ELF-1 (cell line): ENCODE results near the gene EEF2K.
"Not testable (repeated sequence)": the region's sequence is repeated elsewhere in the genome, so short reads cannot be mapped to it uniquely, and the experiment has no call there.

Source experiments
- DNase-seq: peaks from one replicate; pipeline ENCODE4 v3.0.0-alpha.2; 2016; ENCODE audit warnings: low read depth, low spot score

Gene EEF2K

DNA sequence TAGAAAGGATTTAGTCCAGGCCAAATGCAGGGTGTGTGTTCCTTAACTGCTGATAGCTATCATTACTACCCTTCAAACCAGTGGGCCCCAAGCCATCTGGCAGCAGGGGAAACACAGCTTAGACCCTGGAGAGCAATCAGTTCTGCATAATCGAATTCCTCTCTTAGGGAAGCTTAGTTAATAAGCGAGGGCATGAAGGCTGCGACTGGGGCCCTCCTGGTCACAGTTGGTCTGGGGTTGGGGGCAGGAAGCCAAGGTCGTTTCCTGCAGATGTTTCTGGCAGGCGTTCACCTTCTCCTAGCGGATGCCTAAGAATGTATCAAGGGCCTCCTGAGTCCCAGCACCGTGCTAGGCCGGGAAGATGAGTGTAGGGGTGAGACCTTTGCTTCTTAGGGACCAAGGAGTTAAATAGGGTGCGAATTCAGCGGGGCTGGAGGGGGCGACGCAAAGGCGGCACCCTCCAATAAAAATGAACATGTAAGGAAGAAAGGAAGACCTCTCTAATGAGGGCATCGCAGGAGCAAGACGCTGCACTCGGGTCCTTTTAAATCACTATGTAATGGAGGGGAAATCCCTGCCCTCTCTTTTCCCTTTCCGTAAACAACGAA is 16.5 kb upstream of the EEF2K start:
- DNase-seq = no peak

DNA sequence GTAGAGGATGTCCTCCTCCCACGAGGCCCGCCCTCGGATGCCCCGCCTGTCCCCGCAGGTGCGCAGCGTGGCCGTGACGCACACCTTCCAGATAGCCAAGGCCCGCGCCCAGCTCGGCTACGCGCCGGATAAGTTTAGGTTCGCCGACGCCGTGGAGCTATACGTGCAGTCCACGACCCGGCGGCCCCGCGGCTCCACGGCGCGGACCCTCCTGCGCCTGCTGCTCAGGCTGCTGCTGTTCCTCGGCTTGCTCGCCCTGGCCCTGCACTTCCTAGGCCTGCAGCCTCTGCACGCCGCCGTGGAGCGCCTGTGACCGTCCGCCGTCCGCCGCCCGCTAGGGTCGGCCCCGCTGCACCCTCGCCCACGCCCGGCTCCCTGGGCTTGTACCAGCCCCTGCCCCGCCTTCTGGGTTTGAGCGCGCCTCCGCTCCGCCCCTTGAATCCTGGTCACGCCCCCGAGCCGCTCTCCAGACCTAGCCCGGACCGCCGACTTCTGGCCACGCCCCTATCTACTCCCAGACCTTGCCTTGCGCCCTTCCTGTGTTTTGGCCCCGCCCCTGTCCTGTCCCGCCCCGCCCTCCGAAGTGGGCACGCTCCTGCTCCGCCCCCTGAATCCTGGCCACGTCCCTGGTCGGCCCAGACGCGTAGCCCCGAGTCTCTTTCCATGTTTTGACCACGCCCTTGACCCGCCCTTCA is 15.8 kb upstream of the EEF2K start:
- DNase-seq = no peak

DNA sequence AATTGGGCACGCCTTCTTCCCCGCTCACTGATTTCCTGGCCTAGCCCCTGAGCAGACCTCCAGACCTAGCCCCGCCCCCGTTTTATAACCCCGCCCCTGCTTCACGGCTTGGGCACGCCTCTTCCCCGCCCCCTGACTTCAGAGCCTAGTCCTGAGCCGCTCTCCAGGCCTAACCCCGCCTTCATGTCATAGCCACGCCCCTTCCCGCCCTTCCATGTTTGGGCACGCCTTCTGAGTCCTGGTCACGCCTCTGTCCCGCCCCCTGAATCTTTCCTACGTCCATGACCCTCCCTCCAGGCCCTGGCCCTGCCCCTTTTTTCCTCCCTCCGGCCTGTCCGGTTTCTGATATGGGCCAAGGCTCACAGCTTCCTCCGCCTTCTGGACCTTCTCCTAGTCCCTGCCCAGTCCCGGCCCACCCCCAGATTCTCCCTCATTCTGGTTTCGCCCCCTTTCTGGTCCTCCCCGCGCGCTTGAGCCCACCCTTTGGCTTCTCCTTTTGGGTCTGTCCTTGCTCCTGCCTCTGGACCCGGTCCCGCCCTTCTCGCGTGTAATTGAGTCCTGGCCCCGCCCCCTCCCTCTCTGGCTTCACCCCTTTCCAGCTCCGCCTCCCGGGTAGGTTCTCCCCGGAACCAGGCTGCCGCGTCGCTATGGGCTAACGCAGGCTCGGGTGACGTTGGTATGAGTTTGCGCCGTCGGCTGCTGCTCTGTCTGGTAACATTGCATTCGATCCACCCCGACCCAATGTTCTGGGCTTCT is 15.1 kb upstream of the EEF2K start:
- DNase-seq = peak; percentile 100

DNA sequence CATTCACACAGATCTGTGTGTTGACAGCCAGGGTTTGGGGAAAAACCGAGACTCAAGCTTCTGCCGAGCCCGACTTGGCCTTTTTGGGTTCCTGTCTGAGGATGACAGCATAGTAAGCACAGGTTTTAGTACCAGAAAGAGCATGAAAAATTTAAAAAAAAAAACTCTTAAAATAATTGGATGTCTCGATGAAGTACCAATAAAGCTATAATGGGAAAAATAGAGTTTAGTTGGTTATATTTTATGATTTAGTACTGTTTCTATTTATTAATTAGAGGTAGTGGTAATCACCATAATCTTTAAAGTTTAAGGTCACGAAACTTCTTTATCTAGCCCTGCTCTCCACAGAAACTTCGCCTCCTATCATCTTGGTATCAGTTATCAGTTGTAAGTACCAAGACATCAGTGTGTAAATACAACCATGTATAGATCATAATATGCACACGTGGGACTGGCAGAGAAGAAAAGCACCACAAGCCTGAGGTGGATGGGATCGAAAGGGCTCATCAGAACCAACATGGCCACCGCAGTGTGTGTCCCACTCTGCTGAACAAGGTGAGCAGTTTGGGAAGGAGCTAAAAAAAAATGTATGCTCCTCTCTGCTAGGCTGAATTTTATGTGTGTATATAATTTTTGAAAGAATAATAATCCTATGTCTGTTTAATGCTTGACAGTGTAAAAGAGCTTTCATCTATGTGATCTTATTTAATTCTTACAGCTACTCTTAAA is 14.4 kb upstream of the EEF2K start:
- DNase-seq = no peak

DNA sequence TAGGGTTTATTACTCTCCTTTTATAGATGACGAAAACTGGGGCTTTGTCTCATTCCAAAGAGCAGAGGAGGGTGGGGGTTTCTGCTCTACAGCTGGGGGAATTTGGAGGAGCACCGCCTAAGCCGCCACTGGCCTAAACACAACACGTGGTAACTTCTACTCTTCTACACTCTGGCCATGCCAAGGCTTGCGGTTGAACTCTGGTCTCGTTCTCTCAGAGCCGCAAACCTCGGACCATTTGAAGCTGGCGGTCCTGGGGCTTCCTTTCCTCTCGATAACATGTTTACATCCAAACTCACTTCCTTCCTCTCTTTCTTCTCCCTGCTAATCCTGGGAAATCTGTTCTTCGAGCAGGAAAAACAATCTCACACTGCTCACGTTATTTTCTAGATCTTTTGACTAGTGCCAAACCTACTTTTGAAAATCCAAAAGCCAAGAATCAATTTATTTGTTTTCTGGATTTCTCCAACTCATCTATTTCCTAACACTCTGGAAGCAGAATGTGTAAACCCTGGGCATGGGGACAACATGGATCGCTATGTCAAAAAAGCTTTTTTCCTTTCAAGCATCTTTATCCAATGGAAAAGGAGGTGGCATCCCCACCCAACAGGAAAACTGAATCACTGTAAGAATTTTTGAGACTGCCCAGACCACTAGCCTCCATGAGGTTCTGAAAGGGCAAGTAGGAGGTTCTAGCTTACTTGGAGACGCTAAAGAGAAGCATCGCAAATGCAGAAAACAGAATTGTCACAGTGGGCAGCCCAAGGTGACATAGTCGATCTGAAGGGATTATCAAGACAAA is 13.6 kb upstream of the EEF2K start:
- peak; percentile 51 for DNase-seq

DNA sequence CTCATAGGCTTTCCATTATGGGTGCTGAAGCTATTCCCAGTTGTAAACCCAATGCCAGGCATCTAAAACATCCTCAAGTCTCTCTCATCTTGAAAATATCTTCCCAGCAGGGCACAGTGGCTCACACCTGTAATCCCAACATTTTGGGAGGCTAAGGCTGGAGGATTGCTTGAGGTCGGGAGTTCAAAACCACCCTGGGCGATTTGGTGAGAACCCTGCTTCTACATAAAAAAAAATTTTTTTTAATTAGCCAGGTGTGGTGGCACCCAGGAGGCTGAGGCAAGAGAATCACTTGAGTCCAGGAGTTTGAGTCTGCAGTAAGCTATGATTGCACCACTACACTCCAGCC is 13.0 kb upstream of the EEF2K start:
- no peak for DNase-seq

DNA sequence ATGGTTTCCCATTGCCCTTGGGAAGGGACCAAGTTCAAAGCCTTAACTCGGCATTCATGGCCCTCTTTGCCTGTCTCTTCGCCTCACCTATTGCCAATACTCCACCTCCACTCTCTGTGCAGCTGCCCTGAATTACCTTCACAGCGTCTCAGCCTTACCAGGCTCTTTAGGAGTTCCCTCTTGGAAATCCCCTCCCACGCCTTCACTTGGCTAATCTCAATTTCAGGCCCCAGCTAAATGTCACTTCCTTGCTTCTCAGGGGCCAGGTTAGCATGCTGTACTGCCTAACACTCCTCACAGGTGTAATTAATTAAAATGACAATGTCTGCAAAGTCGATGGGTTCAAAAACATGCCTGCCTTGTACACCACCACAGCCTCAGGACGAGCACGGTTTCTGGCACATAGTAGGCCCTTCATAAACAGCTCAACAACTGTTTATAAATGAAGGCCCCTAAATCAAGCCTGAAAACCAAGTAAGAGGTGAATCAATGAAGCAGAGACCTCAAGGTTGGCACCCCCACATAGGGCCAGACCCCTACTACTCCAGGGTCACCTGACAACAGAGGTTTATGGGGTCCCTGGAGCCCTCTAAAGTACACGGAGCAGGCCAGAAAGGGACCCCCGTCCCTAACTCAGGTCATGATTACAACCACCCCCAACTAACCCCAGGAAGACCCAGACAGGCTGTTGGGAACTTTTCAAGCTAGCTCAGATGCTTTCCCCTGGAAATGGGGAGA is 11.2 kb upstream of the EEF2K start:
- DNase-seq = no peak

DNA sequence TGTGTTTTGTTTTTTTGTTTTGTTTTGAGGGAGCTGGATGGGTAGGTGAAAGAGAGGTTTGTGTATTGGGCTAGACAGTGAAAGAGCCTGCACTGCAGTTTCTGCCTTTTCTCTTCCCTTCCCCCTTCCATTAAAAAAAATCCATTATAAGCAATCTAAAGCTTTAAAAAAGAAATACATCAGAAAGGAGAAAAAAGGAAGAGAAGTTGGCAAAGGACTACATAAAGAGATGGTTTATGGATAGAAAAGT is 10.7 kb upstream of the EEF2K start:
- no peak for DNase-seq

DNA sequence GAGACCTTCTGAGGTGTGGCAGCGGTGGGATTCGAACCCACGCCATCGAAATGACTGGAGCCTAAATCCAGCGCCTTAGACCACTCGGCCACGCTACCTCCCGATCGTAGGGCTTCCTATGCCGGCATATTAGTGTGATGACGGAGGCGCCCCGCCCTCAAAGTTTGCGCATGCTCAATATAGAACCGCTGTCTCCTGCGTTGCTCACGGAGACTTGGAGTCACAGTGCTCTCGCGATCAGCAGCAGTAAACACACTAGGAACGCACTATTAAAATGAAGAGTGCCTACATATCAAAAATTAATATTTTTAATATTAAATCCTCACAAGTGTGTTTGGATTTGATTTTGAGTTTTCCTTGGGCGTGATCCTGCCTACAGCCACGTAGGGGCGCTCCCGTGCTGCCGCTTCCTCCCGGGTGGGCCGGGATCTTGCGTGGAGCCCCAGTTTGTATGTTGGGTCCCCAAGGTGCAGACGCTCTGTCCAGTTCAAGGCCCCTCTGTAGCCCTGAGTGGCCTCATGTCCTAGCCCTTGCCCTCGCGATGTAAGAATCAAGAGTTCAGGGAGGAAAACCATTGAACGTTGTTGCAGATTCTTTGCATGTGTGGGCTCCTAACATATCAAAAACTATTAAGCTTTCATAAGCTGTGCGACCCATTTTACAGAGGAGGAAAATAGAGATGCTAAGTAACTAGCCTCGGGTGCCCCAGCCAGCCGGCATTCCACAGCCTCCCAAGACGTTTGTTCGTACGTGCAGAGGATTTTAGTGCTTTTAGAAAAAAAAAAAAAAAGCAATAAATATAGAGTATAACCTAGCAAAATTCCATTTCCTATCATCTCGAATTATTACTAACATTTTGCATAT is 10.2 kb upstream of the EEF2K start:
- DNase-seq = peak; percentile 96

DNA sequence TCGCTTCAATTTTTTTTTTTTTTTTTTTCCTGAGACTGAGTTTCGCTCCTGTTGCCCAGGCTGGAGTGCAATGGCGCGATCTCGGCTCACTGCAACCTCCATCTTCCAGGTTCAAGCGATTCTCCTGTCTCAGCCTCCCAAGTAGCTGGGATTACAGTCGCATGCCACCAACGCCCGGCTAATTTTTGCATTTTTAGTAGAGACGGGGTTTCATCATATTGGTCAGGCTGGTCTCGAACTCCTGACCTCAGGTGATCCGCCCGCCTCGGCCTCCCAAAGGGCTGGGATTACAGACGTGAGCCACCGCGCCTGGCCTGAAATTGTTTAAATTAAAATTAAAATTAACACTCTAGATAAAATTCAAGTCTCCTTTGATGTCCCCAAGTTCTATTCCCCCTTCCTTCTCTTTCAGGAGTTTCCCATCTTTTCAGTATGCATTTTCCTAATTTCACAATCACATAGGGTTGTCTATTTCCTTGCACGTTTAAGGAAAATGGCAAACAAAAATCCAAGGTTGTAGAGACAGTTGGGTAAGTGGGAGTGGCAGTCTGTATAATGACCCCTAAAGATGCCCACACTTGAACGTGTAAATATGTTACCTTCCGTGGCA is 9.4 kb upstream of the EEF2K start:
- DNase-seq = not testable (repeated sequence)

DNA sequence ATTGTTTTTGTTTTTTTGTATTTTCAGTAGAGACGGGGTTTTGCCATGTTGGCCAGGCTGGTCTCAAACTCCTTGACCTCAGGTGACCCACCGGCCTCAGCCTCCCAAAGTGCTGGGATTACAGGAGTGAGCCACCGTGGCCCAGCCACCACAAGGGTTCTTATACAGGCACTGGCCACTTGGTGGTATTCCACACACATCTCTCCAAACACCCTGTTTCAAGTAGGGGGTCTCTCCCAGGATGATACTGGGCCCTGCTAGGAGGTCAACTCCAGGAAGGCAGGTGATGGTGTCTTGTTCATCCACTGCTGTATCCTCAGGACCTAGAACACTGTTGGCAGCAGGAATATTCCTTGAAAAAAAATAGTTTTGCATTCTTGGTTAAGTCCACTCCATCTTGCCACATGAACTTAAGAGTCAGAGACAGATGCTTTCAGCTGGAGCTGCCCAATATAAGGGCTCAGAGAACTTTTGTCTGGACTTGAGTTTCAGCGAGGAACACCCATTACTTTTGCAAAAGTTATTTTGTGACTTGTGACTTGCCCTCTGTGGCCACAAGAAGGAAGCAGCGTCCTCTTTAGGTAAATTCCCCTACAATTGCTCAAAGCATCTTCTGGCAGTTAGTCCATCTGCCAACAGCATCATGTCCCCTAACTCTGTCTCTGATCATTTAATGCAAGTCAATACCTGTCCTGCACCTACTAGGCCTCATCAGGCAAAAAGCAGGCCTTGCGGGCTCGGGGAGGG is 7.4 kb upstream of the EEF2K start:
- no peak for DNase-seq

DNA sequence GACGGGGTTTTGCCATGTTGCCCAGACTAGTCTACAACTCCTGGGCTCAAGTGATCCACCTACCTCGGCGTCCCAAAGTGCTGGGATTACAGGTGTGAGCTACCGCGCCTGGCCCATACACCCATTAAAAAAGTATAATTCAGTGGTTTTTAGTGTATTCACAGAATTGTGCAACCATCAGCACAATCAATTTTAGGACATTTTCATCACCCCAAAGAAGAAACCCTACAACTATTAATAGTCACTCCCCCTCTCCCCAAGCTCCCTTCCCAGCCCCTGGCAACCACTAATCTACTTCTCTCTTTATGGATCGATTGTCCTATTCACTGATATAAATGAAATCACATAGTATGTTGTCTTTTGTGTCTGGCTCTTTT is 3.8 kb upstream of the EEF2K start:
- no peak for DNase-seq

DNA sequence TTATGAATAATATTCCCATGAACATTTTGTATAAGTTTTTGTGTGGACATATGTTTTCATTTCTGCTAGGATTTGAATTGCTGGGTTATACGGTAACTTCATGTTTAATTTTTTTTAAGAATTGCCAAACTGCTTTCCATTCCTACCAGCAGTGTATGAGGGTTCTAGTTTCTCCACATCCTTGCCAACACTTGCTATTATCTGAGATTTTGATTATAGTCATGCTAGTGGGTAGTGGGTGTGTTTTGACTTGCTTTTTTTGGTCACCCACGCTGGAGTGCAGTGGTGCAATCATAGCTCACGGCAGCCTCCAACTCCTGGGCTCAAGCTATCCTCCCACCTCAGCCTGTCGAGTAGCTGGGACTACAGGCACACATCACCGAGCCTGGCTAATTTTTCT is 3.0 kb upstream of the EEF2K start:
- DNase-seq = no peak

DNA sequence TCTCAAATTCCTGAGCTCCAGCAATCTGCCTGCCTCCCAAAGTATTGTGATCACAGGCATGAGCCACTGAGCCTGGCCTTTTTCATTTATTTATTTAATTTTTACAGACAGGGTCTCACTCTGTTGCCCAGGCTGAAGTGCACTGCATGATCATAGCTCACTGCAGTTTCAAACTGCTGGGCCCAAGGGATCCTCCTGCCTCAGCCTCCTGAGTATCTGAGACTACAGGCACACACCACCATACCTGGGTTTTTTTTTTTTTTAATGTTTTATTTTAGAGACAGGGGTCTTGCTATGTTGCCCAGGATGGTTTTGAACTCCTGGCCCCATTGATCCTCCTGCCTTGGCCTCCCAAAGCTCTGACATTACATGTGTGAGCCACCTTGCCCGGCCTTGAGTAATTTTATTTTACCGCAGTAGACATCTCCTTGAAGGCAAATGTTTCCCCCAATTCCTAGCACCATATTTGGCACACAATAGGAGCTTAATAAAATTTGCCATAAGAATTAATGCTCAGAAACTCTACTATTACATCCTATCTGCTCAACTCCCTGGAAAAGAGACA is 1.9 kb upstream of the EEF2K start:
- no peak for DNase-seq

DNA sequence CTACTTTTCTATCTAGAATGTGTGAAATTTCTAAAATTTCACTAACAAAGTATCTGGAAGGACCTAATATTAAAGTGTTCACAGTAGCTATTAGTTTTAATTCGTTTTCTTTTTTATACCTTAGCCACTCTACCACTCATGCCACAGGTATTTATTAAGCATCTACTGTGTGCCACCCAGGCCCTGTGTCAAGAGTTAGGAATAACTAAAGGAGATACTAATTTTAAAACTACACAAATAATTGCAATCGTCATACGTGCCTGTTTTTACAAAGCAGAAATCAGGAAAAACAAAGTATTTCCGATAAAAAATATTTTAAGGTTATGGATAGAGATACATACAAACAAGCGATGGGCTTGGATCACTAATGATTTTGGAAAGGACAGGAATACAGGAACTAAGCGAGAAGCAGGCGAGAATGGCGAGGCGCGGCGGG is 483 bp upstream of the EEF2K start:
- DNase-seq = no peak

DNA sequence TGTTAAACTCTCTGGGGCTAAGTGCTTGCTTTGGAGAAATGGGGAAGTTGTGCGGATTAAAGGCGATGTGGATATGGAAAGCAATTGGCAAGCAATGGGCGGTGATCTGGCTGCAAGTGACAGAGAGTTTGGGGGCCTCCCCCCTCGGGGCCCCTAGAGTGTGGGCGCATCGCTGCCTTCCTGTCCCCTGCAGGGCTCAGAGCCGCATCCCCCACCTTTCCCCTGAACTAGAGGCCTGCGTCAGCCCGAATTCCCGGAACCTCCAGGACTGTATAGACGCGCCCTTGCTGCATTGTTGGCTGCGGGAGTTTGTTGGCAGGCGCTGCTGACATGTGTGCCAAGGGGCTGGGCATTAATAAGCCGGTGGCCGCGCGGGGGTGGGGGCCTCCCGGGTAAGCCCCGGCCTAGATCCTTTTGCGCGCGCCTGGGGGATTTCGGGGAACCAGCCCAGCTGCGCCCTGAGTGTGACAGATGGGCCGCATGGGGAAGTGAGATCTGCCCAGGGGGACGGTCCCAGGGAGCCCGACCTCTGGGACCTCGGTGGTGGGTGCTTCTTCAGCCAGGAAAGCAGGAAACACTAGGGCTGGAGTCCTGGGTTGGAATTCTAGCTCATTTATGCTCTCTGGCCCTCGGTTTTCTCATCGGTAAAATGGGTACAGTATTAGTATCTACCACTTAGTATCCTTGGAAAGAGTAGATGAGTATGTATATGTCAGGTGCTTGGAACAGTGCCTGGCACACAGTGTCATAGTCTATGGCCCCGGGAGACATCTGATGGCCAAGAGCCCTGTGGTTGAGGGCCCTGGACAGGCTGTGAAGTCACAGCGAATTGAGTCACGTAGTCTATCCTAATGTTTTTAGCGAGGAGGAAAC is 1.0 kb downstream of the EEF2K start:
- DNase-seq = no peak

DNA sequence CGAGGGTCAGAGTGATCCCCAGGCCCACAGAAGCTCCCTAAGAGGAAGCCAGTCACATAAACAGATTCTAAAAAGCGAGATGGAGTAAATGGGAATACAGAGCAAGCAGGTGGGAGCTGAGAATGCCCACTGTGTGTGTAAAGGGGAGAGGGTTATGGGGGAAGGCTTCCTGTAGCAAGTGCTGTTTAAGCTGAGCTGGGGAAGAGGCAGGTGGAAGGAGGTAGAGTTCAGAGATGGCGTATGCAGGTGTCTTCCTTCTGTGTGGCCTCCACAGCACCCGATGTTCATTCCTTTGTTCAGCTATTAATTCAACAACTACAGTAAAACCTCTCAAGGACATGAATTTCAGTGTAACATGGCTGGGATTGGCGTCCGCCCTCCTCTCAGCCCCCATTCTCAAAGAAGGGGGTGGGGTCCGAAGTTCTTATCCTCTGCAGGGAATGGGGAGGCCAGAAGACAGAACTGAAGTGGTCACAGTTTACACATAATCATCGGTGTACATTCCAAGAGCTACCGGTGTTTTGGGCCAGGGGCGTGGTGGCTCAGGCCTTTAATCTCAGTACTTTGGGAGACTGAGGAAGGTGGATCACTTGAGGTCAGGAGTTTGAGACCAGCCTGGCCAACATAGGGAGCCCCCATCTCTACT is 1.8 kb downstream of the EEF2K start:
- no peak for DNase-seq
